OCI-LY3 (cell line): Measurements from ENCODE around the gene NAV1.

Source experiments
- H2AFZ ChIP-seq: fragments of 200-600, 300-600 bp; shearing (Covaris generic); 2 replicates; pipeline ENCODE4 v1.6.0; 2014; ENCODE audit warnings: antibody characterized with exemption, low read depth, low read length
- H3K27ac ChIP-seq: fragments of 200-600, 300-600 bp; sonication (generic); 2 replicates; pipeline ENCODE4 v1.5.1; 2014; ENCODE audit warnings: mild to moderate bottlenecking, low read length, moderate library complexity, mixed read lengths
- H3K27me3 ChIP-seq: fragments of 200-600, 300-600 bp; sonication (generic); 2 replicates; pipeline ENCODE4 v1.6.1; 2014; ENCODE audit warnings: low read depth, low read length, mixed read lengths
- H3K36me3 ChIP-seq: fragments of 200-600, 300-600 bp; sonication (generic); replicated peaks from 2 replicates; pipeline ENCODE3; 2014; ENCODE audit warnings: low read depth, low read length, mixed read lengths
- H3K4me1 ChIP-seq: fragments of 300-600, 200-600 bp; sonication (generic); 2 replicates; pipeline ENCODE4 v1.6.1; 2014; ENCODE audit warnings: low read length, mixed read lengths
- H3K4me2 ChIP-seq: fragments of 200-600, 300-600 bp; sonication (generic); 2 replicates; pipeline ENCODE4 v1.6.1; 2014; ENCODE audit warnings: low read length, mixed read lengths
- H3K4me3 ChIP-seq: fragments of 300-600, 200-600 bp; sonication (generic); 2 replicates; pipeline ENCODE4 v1.5.1; 2014; ENCODE audit warnings: antibody characterized with exemption, mild to moderate bottlenecking, low read length, moderate library complexity
- H3K79me2 ChIP-seq: fragments of 300-600, 200-600 bp; shearing (Covaris generic); 2 replicates; pipeline ENCODE4 v1.6.1; 2014; ENCODE audit warnings: mild to moderate bottlenecking, low read length, mixed read lengths
- H3K9ac ChIP-seq: fragments of 300-600, 200-600 bp; shearing (Covaris generic); 2 replicates; pipeline ENCODE4 v1.6.0; 2014; ENCODE audit warnings: mild to moderate bottlenecking, low read length, moderate library complexity
- H3K9me3 ChIP-seq: fragments of 200-600, 300-600 bp; shearing (Covaris generic); 2 replicates; pipeline ENCODE4 v1.6.1; 2014; ENCODE audit warnings: low read length, mixed read lengths; ENCODE audit not compliant: insufficient read depth
- H4K20me1 ChIP-seq: fragments of 200-600, 300-600 bp; sonication (generic); 2 replicates; pipeline ENCODE4 v1.6.1; 2016; ENCODE audit warnings: low read length, mixed read lengths; ENCODE audit not compliant: insufficient read depth
- CTCF ChIP-seq: fragments of 200-600, 300-600 bp; sonication (generic); IDR thresholded peaks from 2 replicates; pipeline ENCODE4 v1.5.1; 2014; ENCODE audit warnings: antibody characterized with exemption, low read length, low read depth
- EZH2phosphoT487 ChIP-seq: fragments of 200-600 bp; shearing (Covaris generic); IDR thresholded peaks from 2 replicates; pipeline ENCODE4 v1.6.1; 2018; ENCODE audit warnings: antibody characterized with exemption, mixed run types, low read depth

Gene NAV1

GRCh38 chr1:201582705-201583442 lies 43.9 kb downstream of the NAV1 start:
- H3K4me1 ChIP-seq, result peaks cover 42% of the 10 kb centered on the region
- no peaks in the 10 kb centered on the region for H3K36me3 ChIP-seq
- H3K9me3 ChIP-seq, result no peaks in the 10 kb centered on the region
- H3K9ac ChIP-seq, result no peak overlapping the region
- TF ChIP-seq EZH2phosphoT487, result no peak
- TF ChIP-seq CTCF, result no peak
- no peak overlapping the region for H3K27ac ChIP-seq
- H4K20me1 ChIP-seq, result no peaks in the 10 kb centered on the region
- no peak overlapping the region for H3K4me3 ChIP-seq
- no peaks in the 10 kb centered on the region for H3K79me2 ChIP-seq
- no peak overlapping the region for H2AFZ ChIP-seq
- no peak overlapping the region for H3K4me2 ChIP-seq
- 0 out of 2 replicates have a peak, but pooled peaks cover 3% of the 10 kb centered on the region for H3K27me3 ChIP-seq

GRCh38 chr1:201583663-201584062 lies 44.7 kb downstream of the NAV1 start:
- no peak overlapping the region for H2AFZ ChIP-seq
- H3K4me2 ChIP-seq, result no peak overlapping the region
- H3K36me3 ChIP-seq, result no peaks in the 10 kb centered on the region
- H3K9ac ChIP-seq, result no peak overlapping the region
- TF ChIP-seq CTCF (no peak), EZH2phosphoT487 (no peak)
- H3K4me3 ChIP-seq, result no peak overlapping the region
- H4K20me1 ChIP-seq, result no peaks in the 10 kb centered on the region
- peaks cover 42% of the 10 kb centered on the region for H3K4me1 ChIP-seq
- no peak overlapping the region for H3K27ac ChIP-seq
- H3K9me3 ChIP-seq, result no peaks in the 10 kb centered on the region
- no peaks in the 10 kb centered on the region for H3K79me2 ChIP-seq
- H3K27me3 ChIP-seq, result 0 out of 2 replicates have a peak, but pooled peaks cover 3% of the 10 kb centered on the region

DNA sequence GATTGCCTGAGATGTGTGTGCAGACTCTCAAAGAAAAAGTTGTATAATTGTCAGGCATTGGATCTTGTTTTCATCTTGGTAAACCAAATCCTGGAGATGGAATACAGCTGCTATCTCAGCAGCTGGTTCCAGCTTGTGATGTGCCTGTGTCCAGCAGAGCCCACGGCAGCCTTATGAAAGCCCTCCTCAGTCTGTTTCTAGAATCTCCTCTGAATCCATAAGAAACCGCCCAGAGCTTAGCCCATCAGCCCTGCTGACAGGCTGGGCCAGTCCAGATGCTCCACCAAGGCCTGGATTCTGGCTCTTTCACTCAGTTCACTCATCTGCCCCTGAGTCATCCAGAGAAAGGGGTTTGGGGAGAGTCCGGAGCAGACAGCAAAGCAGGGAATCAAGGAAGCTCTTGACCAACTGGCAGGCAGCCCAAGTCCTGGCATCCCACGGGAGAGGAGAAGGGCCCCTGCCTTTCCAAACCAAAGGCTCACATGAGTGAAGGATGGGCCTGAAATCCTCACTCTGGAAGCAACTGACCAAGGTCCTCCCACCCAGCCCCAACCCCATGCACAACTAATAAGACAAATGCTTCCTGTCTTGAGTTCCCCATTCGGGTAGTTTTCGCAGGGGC lies 45.7 kb downstream of the NAV1 start:
- no peaks in the 10 kb centered on the region for H3K9me3 ChIP-seq
- H3K36me3 ChIP-seq, result no peaks in the 10 kb centered on the region
- no peak overlapping the region for H3K9ac ChIP-seq
- H3K79me2 ChIP-seq, result no peaks in the 10 kb centered on the region
- H4K20me1 ChIP-seq, result no peaks in the 10 kb centered on the region
- H3K4me3 ChIP-seq, result no peak overlapping the region
- H3K27me3 ChIP-seq, result 0 out of 2 replicates have a peak, but pooled peaks cover 3% of the 10 kb centered on the region
- no peak overlapping the region for H2AFZ ChIP-seq
- H3K27ac ChIP-seq, result peak overlapping the region; percentile 56; the same call in 1 of the 2 replicates
- peak overlapping the region; percentile 58 for H3K4me2 ChIP-seq
- TF ChIP-seq CTCF, result no peak
- TF ChIP-seq EZH2phosphoT487, result no peak
- H3K4me1 ChIP-seq, result peaks cover 42% of the 10 kb centered on the region

DNA sequence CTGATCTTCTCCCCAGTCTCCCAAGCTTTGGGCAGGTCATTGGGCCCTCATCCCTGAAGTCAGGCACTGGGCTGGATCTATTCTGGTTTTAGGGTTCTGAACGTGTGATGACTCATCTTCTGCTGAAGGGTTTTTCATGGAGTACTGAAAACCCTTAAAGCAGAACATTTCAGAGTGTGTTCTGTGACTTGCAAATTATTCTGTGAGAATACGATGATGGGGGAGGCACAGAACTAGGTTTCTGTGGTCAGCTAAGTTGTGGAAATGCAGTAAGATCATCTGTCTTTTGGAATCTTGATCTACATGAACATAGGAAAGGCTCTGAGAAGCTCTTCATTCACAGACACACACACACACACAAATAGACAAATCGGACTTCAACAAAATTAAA lies 46.2 kb downstream of the NAV1 start:
- H3K27ac ChIP-seq, result peak overlapping the region; percentile 56
- H3K9ac ChIP-seq, result 0 out of 2 replicates have a peak overlapping the region, but pooled peaks have one; percentile 23
- peak overlapping the region; percentile 58 for H3K4me2 ChIP-seq

More for the DNA sequence above, 46.2 kb downstream of the NAV1 start:
- no peaks in the 10 kb centered on the region for H3K9me3 ChIP-seq
- no peaks in the 10 kb centered on the region for H4K20me1 ChIP-seq
- no peak overlapping the region for H2AFZ ChIP-seq
- peak overlapping the region; percentile 0 for H3K4me3 ChIP-seq
- 0 out of 2 replicates have a peak, but pooled peaks cover 3% of the 10 kb centered on the region for H3K27me3 ChIP-seq
- H3K79me2 ChIP-seq, result no peaks in the 10 kb centered on the region
- no peaks in the 10 kb centered on the region for H3K36me3 ChIP-seq
- TF ChIP-seq EZH2phosphoT487 (no peak), CTCF (no peak)
- peaks cover 42% of the 10 kb centered on the region for H3K4me1 ChIP-seq
